Fibroblast of lung (primary cell): ENCODE measurements around the gene TNFAIP2. TPM values are rescaled to one million over a fixed set of nuclear protein-coding genes. Genes with fewer than 3 reads are reported as not detected.
A peak's percentile ranks its signal among the peaks of the same experiment; 100 is the strongest.

Experiments
- DNase-seq, 2 donors: peaks; one replicate each; pipeline versions ENCODE4 v3.0.0 to v3.0.0-alpha.2; 2010; ENCODE audit warnings: low read depth in 2 of 2
- H2AFZ ChIP-seq: 2 replicates; pipeline ENCODE4 v1.5.1; 2012; ENCODE audit warnings: low read length, control low read depth, inconsistent platforms
- H3K27ac ChIP-seq: 2 replicates; pipeline ENCODE4 v1.5.1; 2011; ENCODE audit warnings: low read length, control low read depth; ENCODE audit not compliant: insufficient read depth
- H3K27me3 ChIP-seq: 2 replicates; pipeline ENCODE4 v1.5.1; 2011; ENCODE audit warnings: mild to moderate bottlenecking, low read length; ENCODE audit not compliant: control insufficient read depth, insufficient read depth
- H3K36me3 ChIP-seq: 2 replicates; pipeline ENCODE4 v1.5.1; 2011; ENCODE audit warnings: low read length; ENCODE audit not compliant: control insufficient read depth, insufficient read depth
- H3K4me1 ChIP-seq: 2 replicates; pipeline ENCODE4 v1.5.1; 2011; ENCODE audit warnings: low read length; ENCODE audit not compliant: control insufficient read depth, insufficient read depth; ENCODE audit errors: extremely low read depth
- H3K4me2 ChIP-seq: 2 replicates; pipeline ENCODE4 v1.5.1; 2011; ENCODE audit warnings: low read length, control low read depth; ENCODE audit not compliant: insufficient read depth; ENCODE audit errors: extremely low read depth
- H3K4me3 ChIP-seq, 4 experiments: fragments of 200-600 bp in 1 of 4; sonication (generic) in 1 of 4; replicated peaks in 1 of 4; 2 replicates each; pipeline ENCODE4 v1.5.1; 2011 to 2016; ENCODE audit warnings: low read length in 4 of 4, low read depth in 3 of 4, mild to moderate bottlenecking in 3 of 4, control low read depth in 2 of 4, inconsistent platforms in 1 of 4, mixed read lengths in 1 of 4; ENCODE audit not compliant: insufficient read depth in 1 of 4; ENCODE audit errors: control extremely low read depth in 1 of 4
- H3K79me2 ChIP-seq: 2 replicates; pipeline ENCODE4 v1.5.1; 2012; ENCODE audit warnings: mild to moderate bottlenecking, low read length, inconsistent platforms; ENCODE audit not compliant: control insufficient read depth, insufficient read depth
- H3K9ac ChIP-seq: 2 replicates; pipeline ENCODE4 v1.5.1; 2011; ENCODE audit warnings: mild to moderate bottlenecking, low read length, control low read depth; ENCODE audit not compliant: insufficient read depth
- H3K9me3 ChIP-seq: 2 replicates; pipeline ENCODE4 v1.5.1; 2012; ENCODE audit warnings: low read depth, low read length; ENCODE audit not compliant: control insufficient read depth, insufficient read depth
- H4K20me1 ChIP-seq: 2 replicates; pipeline ENCODE4 v1.5.1; 2011; ENCODE audit warnings: low read length; ENCODE audit not compliant: control insufficient read depth, insufficient read depth; ENCODE audit errors: extremely low read depth
- EZH2 ChIP-seq: IDR thresholded peaks from 2 replicates; pipeline ENCODE4 v1.5.1; 2012; ENCODE audit warnings: low read length, control low read depth, mild to moderate bottlenecking; ENCODE audit errors: missing control alignments
- polyA plus RNA-seq, 2 donors: library from polyadenylated mRNA; depleted of rRNA in 1 of 2; stranded (reverse) in 1 of 2; unstranded in 1 of 2; fragments of >200 nt; gene quantifications; 2 replicates each; pipeline ENCODE4 v1.2.1, GENCODE V29; 2011 to 2012; ENCODE audit warnings: missing spikeins in 1 of 2
- total RNA-seq: library from RNA; depleted of rRNA; stranded (reverse); fragments of >200 nt; gene quantifications from 2 replicates; pipeline ENCODE4 v1.2.1, GENCODE V29; 2014
- TF ChIP-seq, protein P1 (sequence below), 2 donors: IDR thresholded peaks in 1 of 2; conservative IDR thresholded peaks in 1 of 2; 1 replicate in 1 of 2; 2 replicates in 1 of 2; pipeline ENCODE4 v1.5.1; 2011 to 2012; ENCODE audit warnings: low read length in 2 of 2, control low read depth in 1 of 2, inconsistent platforms in 1 of 2, low read depth in 1 of 2, mild to moderate bottlenecking in 1 of 2

TNFAIP2 gene
- total and polyA plus RNA-seq, 2 donors (not counting 1 experiment from before 2014, with no cell fraction given), result 71.5 to 139 TPM

- H2AFZ ChIP-seq, result no peak overlapping the region
- no peaks in the 10 kb centered on the region for H3K9me3 ChIP-seq
- no peaks in the 10 kb centered on the region for H3K27me3 ChIP-seq
- no peaks in the 10 kb centered on the region for H3K4me1 ChIP-seq
- H3K4me2 ChIP-seq, result no peak overlapping the region
- TF ChIP-seq, protein P1, sequence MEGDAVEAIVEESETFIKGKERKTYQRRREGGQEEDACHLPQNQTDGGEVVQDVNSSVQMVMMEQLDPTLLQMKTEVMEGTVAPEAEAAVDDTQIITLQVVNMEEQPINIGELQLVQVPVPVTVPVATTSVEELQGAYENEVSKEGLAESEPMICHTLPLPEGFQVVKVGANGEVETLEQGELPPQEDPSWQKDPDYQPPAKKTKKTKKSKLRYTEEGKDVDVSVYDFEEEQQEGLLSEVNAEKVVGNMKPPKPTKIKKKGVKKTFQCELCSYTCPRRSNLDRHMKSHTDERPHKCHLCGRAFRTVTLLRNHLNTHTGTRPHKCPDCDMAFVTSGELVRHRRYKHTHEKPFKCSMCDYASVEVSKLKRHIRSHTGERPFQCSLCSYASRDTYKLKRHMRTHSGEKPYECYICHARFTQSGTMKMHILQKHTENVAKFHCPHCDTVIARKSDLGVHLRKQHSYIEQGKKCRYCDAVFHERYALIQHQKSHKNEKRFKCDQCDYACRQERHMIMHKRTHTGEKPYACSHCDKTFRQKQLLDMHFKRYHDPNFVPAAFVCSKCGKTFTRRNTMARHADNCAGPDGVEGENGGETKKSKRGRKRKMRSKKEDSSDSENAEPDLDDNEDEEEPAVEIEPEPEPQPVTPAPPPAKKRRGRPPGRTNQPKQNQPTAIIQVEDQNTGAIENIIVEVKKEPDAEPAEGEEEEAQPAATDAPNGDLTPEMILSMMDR (conservative IDR thresholded peaks at IDR 0.05 in 1 of 2, IDR thresholded peaks at IDR 0.05 in 1 of 2; ENCODE audit: low read depth in 1 of 2, low read length in 2 of 2), result no peak
- no peak for TF ChIP-seq EZH2
- H3K9ac ChIP-seq, result no peak overlapping the region
- no peaks in the 10 kb centered on the region for H3K79me2 ChIP-seq
- no peak overlapping the region for H3K4me3 ChIP-seq
- H4K20me1 ChIP-seq, result no peaks in the 10 kb centered on the region
- H3K36me3 ChIP-seq, result no peaks in the 10 kb centered on the region
- H3K27ac ChIP-seq, result no peak overlapping the region
- no peak for DNase-seq
Measured at GRCh38 chr14:103180331-103180730, 57.1 kb downstream of the TNFAIP2 start.

DNA sequence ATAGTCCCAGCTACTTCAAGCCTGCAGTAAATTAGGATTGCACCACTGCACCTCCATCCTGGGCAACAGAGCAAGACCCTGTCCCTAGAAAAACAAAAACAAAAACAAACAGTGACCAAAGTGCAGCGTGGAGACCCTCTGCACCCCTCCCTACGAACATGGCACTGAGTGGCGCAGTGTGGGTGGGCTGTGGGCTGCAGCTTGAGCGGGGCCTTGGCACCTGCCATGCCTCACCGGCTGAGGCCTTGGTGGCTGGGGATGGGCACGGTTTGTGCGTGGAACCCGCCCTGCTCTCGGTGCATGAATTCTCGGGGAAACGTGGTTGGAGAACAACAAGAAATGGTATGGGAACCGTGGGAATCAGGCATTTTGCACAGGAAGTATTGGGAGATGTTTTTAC lies 60.8 kb downstream of the TNFAIP2 start:
- Histone ChIP-seq H3K9me3 (no peaks in the 10 kb centered on the region), H3K79me2 (no peaks in the 10 kb centered on the region), H3K4me3 (no peak overlapping the region), H3K4me2 (no peak overlapping the region), H3K4me1 (no peaks in the 10 kb centered on the region), H3K27ac (no peak overlapping the region), H3K36me3 (no peaks in the 10 kb centered on the region), H4K20me1 (no peaks in the 10 kb centered on the region), H3K27me3 (no peaks in the 10 kb centered on the region), H2AFZ (no peak overlapping the region), H3K9ac (no peak overlapping the region)
- TF ChIP-seq EZH2, result no peak
- TF ChIP-seq, protein P1 (conservative IDR thresholded peaks at IDR 0.05 in 1 of 2, IDR thresholded peaks at IDR 0.05 in 1 of 2; ENCODE audit: low read depth in 1 of 2, low read length in 2 of 2), result no peak
- no peak for DNase-seq

GRCh38 chr14:103185051-103186029 lies 62.1 kb downstream of the TNFAIP2 start:
- Histone ChIP-seq H3K4me2 (no peak overlapping the region), H3K27me3 (no peaks in the 10 kb centered on the region), H3K79me2 (no peaks in the 10 kb centered on the region), H2AFZ (no peak overlapping the region), H3K9me3 (no peaks in the 10 kb centered on the region), H3K36me3 (no peaks in the 10 kb centered on the region), H3K4me3 (no peak overlapping the region), H3K4me1 (no peaks in the 10 kb centered on the region), H4K20me1 (no peaks in the 10 kb centered on the region), H3K27ac (no peak overlapping the region), H3K9ac (no peak overlapping the region)
- DNase-seq, result peak in 1 of 2 donors; percentile 60
- TF ChIP-seq, protein P1 (conservative IDR thresholded peaks at IDR 0.05 in 1 of 2, IDR thresholded peaks at IDR 0.05 in 1 of 2; ENCODE audit: low read depth in 1 of 2, low read length in 2 of 2), result peak; percentile 40 to 70
- no peak for TF ChIP-seq EZH2
